ENCODE measurements around the gene GSTA4.
"Not testable (repeated sequence)": the region's sequence is repeated elsewhere in the genome, so short reads cannot be mapped to it uniquely, and the experiment has no call there.

The GSTA4 gene

GRCh38 chr6:52969359-52969758 is 25.7 kb downstream of the GSTA4 start:
- no peak for DNase-seq

GRCh38 chr6:52966101-52966500 is 29.0 kb downstream of the GSTA4 start:
- DNase-seq = no peak

- no peak for DNase-seq
These were observed 29.7 kb downstream of the GSTA4 start for GRCh38 chr6:52965380-52965779.

- DNase-seq = no peak
These were observed 30.8 kb downstream of the GSTA4 start for GRCh38 chr6:52964318-52964717.

GRCh38 chr6:52962701-52963100 is 32.4 kb downstream of the GSTA4 start:
- no peak for DNase-seq

GRCh38 chr6:52961022-52961421 is 34.1 kb downstream of the GSTA4 start:
- not testable (repeated sequence) for DNase-seq

GRCh38 chr6:52960211-52960610 is 34.9 kb downstream of the GSTA4 start:
- DNase-seq = not testable (repeated sequence)

GRCh38 chr6:52958546-52959255 is 36.4 kb downstream of the GSTA4 start:
- DNase-seq = no peak

- no peak for DNase-seq
These were observed 39.2 kb downstream of the GSTA4 start for GRCh38 chr6:52955871-52956270.

- no peak for DNase-seq
These were observed 40.9 kb downstream of the GSTA4 start for GRCh38 chr6:52953911-52954839.

GRCh38 chr6:52946306-52946705 is 48.8 kb downstream of the GSTA4 start:
- DNase-seq = no peak

- not testable (repeated sequence) for DNase-seq
These were observed 52.3 kb downstream of the GSTA4 start for GRCh38 chr6:52942821-52943220.

GRCh38 chr6:52942221-52942620 is 52.9 kb downstream of the GSTA4 start:
- DNase-seq = no peak

GRCh38 chr6:52937908-52938307 is 57.2 kb downstream of the GSTA4 start:
- DNase-seq = no peak

- DNase-seq = no peak
These were observed 61.3 kb downstream of the GSTA4 start for GRCh38 chr6:52933778-52934177.

GRCh38 chr6:52931351-52931750 is 63.7 kb downstream of the GSTA4 start:
- DNase-seq = no peak

- DNase-seq = peak; percentile 6
These were observed 65.5 kb downstream of the GSTA4 start for GRCh38 chr6:52929321-52930164.
